HG03457 (cell line): ENCODE data around the gene OR2T2.
"Not testable (repeated sequence)": the region's sequence is repeated elsewhere in the genome, so short reads cannot be mapped to it uniquely, and the experiment has no call there.

Experiments
- ATAC-seq: cut with Tn5 transposase; IDR thresholded peaks from one replicate; pipeline ENCODE4 v1.9.1; 2021; ENCODE audit warnings: moderate number of reproducible peaks; ENCODE audit not compliant: unreplicated experiment

The OR2T2 gene

GRCh38 chr1:248449821-248450465 lies 4.5 kb downstream of the OR2T2 start:
- ATAC-seq: not testable (repeated sequence)

DNA sequence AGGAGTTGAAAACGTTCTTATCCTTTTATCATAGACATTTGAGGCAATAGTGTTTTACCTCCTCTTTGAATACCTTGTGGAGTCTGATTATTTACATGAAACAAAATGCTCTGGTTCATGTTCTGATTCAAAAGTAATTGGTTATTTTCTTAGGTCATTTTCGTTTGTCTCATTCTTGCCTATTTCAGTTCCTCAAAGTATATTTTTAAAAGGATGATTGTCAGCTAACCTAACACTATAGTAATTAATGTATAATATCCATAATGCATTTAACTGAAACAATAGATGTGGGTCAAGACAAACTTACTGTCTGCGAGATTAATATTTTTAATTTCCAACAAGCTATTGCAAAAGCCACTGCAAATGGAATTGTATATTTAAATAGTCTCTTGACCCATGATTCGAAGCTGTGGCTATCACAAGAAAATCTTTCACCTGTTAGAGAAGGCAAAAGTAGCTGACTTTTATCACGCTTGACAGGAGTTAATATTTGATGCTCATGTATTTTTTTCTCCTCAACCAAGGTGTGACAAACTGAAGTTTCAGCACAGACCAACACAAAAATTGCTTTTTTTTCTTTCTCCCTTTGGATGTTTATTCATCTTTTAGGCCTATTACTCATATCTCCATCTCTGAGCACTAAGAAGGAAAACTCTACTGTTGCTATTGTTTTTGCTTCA lies 5.2 kb downstream of the OR2T2 start:
- ATAC-seq: peak; percentile 33

DNA sequence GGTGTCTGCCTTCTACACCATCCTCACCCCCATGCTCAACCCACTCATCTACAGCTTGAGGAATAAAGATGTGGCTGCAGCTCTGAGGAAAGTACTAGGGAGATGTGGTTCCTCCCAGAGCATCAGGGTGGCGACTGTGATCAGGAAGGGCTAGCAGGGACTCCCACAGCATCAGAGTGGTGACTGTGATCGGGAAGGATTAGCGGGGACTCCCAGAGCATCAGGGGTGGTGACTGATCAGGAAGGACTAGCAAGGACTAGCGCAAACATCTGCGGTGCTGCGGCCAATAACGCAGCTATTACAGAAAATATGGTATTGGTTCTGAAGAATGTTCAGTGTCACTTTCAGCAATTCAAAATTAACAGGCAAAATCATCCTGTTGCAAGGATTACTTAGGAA lies 8.2 kb downstream of the OR2T2 start:
- ATAC-seq: not testable (repeated sequence)

DNA sequence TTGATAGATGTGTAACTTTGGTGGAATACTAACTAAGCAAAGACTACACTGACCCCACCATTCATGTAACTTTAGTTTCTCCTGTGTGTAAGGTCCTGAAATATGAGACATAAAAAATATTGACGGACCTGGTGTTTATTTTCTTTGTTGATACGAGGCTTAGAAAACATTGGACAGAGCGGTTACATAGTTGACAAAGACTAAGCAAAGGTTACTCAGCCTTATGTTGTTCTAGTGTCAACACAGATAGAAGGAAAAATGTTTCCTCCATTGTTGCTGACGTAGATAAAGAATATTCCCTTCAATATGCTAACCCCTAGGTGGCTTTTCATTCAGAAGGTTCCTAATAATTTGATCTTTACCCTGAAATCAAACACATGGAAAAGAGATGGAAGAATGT lies 9.6 kb downstream of the OR2T2 start:
- not testable (repeated sequence) for ATAC-seq

DNA sequence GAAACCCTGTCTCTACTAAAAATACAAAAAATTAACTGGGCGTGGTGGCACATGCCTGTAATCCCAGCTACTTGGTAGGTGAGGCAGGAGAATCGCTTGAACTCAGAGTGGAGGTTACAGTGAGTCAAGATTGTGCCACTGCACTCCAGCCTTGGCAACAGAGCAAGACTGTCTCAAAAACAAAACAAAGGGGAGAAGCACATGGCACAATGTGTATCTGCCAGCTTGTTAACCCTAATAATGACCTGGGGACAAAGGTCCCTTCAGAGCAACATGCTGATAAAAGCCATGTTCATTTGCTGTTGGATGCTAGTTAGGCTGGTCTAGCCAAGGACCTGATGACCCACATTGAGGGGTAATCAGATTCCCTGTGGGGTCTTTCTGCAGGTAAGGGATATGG lies 11.2 kb downstream of the OR2T2 start:
- ATAC-seq: not testable (repeated sequence)

DNA sequence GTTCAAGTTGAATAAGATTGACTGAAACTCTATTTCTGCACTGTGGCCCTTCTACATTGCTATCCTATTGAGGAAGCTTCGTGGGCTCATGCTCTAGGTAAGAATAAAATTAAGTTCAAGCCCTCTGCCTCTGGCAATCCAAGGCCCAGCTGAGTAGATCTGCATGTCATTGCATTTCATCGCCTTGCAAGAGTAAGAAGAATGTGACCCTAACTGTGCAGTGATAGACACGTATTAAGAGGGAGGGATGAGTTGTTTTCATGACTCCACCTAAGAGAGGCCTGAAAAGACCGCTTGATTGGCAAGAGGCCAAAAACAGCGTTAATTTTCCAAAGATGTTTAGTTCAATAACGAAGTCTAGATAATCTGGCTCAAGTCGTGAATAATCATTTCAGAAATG lies 13.7 kb downstream of the OR2T2 start:
- not testable (repeated sequence) for ATAC-seq

DNA sequence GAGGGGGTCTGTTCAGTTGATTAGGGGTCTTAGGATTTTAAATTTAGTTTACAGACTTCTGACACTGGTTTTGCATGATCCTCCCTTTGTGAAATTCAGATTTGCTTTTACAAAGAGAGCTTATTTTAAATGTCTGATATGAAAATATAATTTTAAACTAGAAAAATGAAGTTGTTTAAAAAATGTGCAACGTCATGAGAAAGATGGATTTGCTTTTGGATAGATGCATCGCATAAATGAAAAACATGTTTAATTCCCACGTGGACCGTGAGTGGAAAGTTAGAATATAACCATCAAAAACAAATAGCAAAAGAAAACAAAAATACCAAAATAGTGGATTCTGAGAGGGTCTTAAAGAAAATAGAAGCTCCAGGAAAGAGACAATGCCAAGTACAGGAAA lies 25.7 kb downstream of the OR2T2 start:
- no peak for ATAC-seq

GRCh38 chr1:248472111-248472510 lies 26.7 kb downstream of the OR2T2 start:
- ATAC-seq: not testable (repeated sequence)

- ATAC-seq: not testable (repeated sequence)
Measured at GRCh38 chr1:248473051-248473450, 27.6 kb downstream of the OR2T2 start, which contains the start of gene OR2T3. TSS of gene OR2T3 (plus strand) at chr1:248473351. CDS start at chr1:248473351, 0 bp downstream.

DNA sequence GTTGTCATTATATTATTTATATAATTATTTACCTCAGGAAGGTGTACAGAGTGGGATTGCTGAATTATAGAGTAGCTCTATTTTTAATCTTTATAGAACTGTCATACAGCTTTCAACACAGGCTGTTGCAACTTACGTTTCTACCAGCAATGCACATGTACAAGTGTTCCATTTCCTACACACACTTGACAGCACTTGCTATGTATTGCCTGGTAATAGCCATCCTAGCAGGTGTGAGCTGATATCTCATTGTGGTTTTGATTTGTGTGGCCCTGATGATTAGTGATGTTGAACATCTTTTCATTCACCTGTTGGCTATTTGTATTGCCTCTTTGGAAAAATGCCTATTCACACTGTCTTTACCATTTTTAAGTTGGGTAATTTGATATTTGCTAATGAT lies 30.2 kb downstream of the OR2T2 start:
- ATAC-seq: peak; percentile 85

GRCh38 chr1:248481686-248482579 lies 36.5 kb downstream of the OR2T2 start:
- peak; percentile 85 for ATAC-seq

DNA sequence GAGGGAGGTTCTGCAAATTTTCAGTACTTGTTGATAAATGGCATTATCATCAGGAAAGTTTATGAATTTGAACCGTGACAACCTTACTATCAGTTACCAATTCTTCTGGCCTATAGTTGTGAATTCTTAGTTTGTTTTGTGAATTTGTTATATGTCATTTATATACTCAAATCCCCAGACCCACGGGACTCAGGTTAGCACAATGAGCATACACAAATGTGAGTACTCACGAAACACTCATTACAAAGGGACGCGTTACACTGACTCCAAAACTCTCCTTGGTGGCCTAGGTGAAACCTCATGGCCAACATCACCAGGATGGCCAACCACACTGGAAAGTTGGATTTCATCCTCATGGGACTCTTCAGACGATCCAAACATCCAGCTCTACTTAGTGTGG lies 42.9 kb downstream of the OR2T2 start, which contains the start of gene OR2T5:
TSS of gene OR2T5 (plus strand) at position 301 of the 400 bp plus-strand sequence. CDS start at position 301, 0 bp downstream.
- not testable (repeated sequence) for ATAC-seq

DNA sequence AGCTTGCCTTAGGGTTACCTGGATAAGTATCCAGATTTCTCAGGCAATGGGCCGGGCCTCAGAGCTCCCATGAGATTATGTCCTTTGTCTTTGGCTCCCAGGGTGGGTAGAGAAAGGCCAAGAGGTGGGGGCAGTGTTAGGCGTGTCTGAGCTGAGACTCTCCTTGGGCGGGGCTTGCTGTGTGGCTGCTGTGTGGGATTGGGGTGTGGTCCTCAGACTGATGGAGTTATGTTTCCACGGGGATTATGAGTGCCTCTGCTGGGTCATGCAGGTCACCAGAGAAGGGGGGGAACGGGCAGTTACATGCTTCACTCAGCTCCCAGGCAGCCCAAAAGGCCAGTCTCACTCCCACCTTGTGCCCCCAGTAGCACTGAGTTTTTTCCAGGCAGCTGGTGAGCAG lies 51.2 kb downstream of the OR2T2 start:
- ATAC-seq: not testable (repeated sequence)

GRCh38 chr1:248500305-248501035 lies 55.0 kb downstream of the OR2T2 start:
- not testable (repeated sequence) for ATAC-seq
